Tibial artery (tissue), 4 donors: ENCODE data around the gene WASHC2A.
"Not testable (repeated sequence)": the region's sequence is repeated elsewhere in the genome, so short reads cannot be mapped to it uniquely, and the experiment has no call there.

Experiments used
- DNase-seq, 2 donors: peaks; one replicate each; pipeline ENCODE4 v3.0.0-alpha.2; 2019
- H3K27ac ChIP-seq, 2 donors: fragments of 200-600 bp; sonication (generic) in 1 of 2; 1 replicate in 1 of 2; 2 replicates in 1 of 2; pipeline ENCODE4 v1.5.1; 2018 to 2019; ENCODE audit warnings: mild to moderate bottlenecking in 1 of 2
- H3K27me3 ChIP-seq, 2 donors: fragments of 200-600 bp; sonication (generic) in 1 of 2; one replicate each; pipeline versions ENCODE4 v1.5.1 to v1.6.0; 2016 to 2019
- H3K36me3 ChIP-seq, 3 donors: fragments of 200-600 bp; sonication (generic) in 2 of 3; one replicate each; pipeline ENCODE4 v1.5.1; 2016 to 2019; ENCODE audit warnings: mild to moderate bottlenecking in 2 of 3
- H3K4me1 ChIP-seq, 4 donors: fragments of 200-600 bp; sonication (generic) in 2 of 4; 1 replicate in 3 of 4; 2 replicates in 1 of 4; pipeline ENCODE4 v1.5.1; 2016 to 2019
- H3K4me3 ChIP-seq, 2 donors: fragments of 200-600 bp; sonication (generic) in 1 of 2; 1 replicate in 1 of 2; 2 replicates in 1 of 2; pipeline ENCODE4 v1.5.1; 2018 to 2019; ENCODE audit warnings: mild to moderate bottlenecking in 2 of 2
- H3K9me3 ChIP-seq, 3 donors: fragments of 200-600 bp; sonication (generic) in 1 of 3; one replicate each; pipeline ENCODE4 v1.5.1; 2016 to 2019
- intact Hi-C: fragments of 100-400 bp; cut with DNase I; formaldehyde crosslinking; loops from one replicate; pipeline ENCODE4 v1.15.0; 2023; ENCODE audit warnings: low total_unique reads

The WASHC2A gene

GRCh38 chr10:50108999-50109698, 41.4 kb downstream of the WASHC2A start:
- H3K27me3 ChIP-seq, H3K27ac ChIP-seq, DNase-seq, H3K4me3 ChIP-seq, H3K4me1 ChIP-seq, H3K9me3 ChIP-seq, intact Hi-C loops: not testable (repeated sequence)
- H3K36me3 ChIP-seq: peaks cover 0 to 25% (median 3%) of the 10 kb centered on the region in 3 donors

GRCh38 chr10:50112419-50113112, 44.8 kb downstream of the WASHC2A start:
- H3K4me3 ChIP-seq, H3K27me3 ChIP-seq, H3K9me3 ChIP-seq, H3K4me1 ChIP-seq, intact Hi-C loops, H3K27ac ChIP-seq, DNase-seq: not testable (repeated sequence)
- H3K36me3 ChIP-seq: peaks cover 0 to 17% (median 0%) of the 10 kb centered on the region in 3 donors

DNA sequence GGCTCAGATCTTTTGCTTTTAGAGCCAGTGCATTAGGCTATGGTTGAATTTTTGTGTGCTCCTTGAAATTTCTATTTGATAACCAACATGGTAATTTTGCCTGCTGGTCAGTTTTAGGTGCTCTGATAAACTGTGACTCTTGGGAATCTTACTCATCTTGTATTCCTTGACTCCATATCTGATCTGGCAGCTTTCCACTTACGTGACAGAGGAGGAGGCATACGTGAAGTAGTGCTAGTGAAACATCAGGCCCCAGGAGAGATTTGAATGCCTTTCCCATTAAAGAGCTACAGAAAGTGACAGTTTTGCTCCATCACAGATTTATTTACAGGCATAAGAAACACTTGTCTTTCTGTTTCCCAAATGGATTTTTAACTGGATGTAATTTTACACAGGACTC, 59.0 kb downstream of the WASHC2A start:
- H3K36me3 ChIP-seq: peaks cover 9 to 53% (median 20%) of the 10 kb centered on the region in 3 donors
- intact Hi-C loops, H3K4me1 ChIP-seq, DNase-seq, H3K4me3 ChIP-seq, H3K9me3 ChIP-seq, H3K27me3 ChIP-seq, H3K27ac ChIP-seq: not testable (repeated sequence)

- peaks cover 14 to 63% (median 25%) of the 10 kb centered on the region in 3 donors for H3K36me3 ChIP-seq
- DNase-seq, H3K9me3 ChIP-seq, H3K4me3 ChIP-seq, H3K27ac ChIP-seq, H3K4me1 ChIP-seq, H3K27me3 ChIP-seq, intact Hi-C loops: not testable (repeated sequence)
These were observed 60.1 kb downstream of the WASHC2A start for GRCh38 chr10:50127770-50128292.

GRCh38 chr10:50131245-50131965, 63.7 kb downstream of the WASHC2A start:
- H3K36me3 ChIP-seq: peaks cover 18 to 66% (median 22%) of the 10 kb centered on the region in 3 donors
- H3K9me3 ChIP-seq, H3K27me3 ChIP-seq, intact Hi-C loops, H3K27ac ChIP-seq, H3K4me1 ChIP-seq, DNase-seq, H3K4me3 ChIP-seq: not testable (repeated sequence)

GRCh38 chr10:50132322-50132721, 64.6 kb downstream of the WASHC2A start:
- H3K27ac ChIP-seq, H3K9me3 ChIP-seq, intact Hi-C loops, H3K4me3 ChIP-seq, H3K4me1 ChIP-seq, DNase-seq, H3K27me3 ChIP-seq: not testable (repeated sequence)
- H3K36me3 ChIP-seq: peaks cover 18 to 60% (median 20%) of the 10 kb centered on the region in 3 donors

- H3K4me1 ChIP-seq, H3K4me3 ChIP-seq, intact Hi-C loops, H3K9me3 ChIP-seq, DNase-seq, H3K27ac ChIP-seq, H3K27me3 ChIP-seq: not testable (repeated sequence)
- H3K36me3 ChIP-seq: peaks cover 18 to 57% (median 20%) of the 10 kb centered on the region in 3 donors
These were observed 65.1 kb downstream of the WASHC2A start for GRCh38 chr10:50132841-50133240.

DNA sequence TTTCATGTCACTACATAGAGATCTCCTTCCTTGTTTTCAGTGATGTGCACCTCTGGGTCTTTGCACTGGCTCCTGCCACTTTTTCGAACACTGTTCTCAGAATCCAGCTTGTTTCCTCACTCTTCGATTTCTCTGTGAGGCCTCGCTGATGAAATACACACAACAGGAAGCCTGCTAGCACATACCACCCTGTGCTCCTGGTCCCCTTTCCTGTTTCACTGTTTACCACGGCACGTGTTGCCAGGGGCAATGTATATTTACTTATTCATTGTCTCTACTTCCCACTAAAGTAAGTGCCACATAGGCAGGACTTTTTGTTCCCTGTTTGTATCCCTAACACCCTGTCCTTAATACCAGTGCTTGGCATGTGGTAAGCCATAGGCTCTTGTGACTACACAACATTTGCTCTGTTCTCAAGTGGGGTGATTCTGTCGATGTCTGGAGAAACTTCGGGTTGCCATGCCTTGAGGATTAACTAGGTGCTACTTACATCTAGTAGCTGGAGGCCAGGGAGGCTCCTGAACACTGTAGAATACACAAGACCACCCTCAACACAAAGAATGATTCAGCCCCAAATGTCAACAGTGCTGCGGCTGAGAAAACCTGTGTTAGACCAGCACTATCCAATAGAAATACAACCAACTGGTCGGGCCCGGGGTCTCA, 75.9 kb downstream of the WASHC2A start:
- H3K27me3 ChIP-seq, intact Hi-C loops, H3K27ac ChIP-seq, H3K36me3 ChIP-seq, H3K4me1 ChIP-seq, H3K4me3 ChIP-seq, H3K9me3 ChIP-seq: not testable (repeated sequence)
- peak in 1 of 2 donors; percentile 24 for DNase-seq

- H3K27ac ChIP-seq, H3K9me3 ChIP-seq, H3K27me3 ChIP-seq, H3K36me3 ChIP-seq, H3K4me1 ChIP-seq, DNase-seq, H3K4me3 ChIP-seq, intact Hi-C loops: not testable (repeated sequence)
These were observed 77.8 kb downstream of the WASHC2A start for GRCh38 chr10:50145575-50145974.
